ENCODE results near the gene TMPRSS9.

- TF ChIP-seq CTCF (optimal IDR thresholded peaks at IDR 0.05 in 1 of 3, IDR thresholded peaks at IDR 0.05 in 1 of 3, conservative IDR thresholded peaks at IDR 0.05 in 1 of 3; ENCODE audit: extremely low read depth in 1 of 3, insufficient read depth in 2 of 3, low read length in 3 of 3): no peak
- no peak for TF ChIP-seq EZH2 (IDR thresholded peaks at IDR 0.05; ENCODE audit: low read length)
Measured at GRCh38 chr19:2320049-2320448, 40.0 kb upstream of the TMPRSS9 start.
